ENCODE data around the gene BANF2. TPM values are rescaled to one million over a fixed set of nuclear protein-coding genes. Genes with fewer than 3 reads are reported as not detected.

BANF2 gene
- total RNA-seq, result not detected in 2 replicates

DNA sequence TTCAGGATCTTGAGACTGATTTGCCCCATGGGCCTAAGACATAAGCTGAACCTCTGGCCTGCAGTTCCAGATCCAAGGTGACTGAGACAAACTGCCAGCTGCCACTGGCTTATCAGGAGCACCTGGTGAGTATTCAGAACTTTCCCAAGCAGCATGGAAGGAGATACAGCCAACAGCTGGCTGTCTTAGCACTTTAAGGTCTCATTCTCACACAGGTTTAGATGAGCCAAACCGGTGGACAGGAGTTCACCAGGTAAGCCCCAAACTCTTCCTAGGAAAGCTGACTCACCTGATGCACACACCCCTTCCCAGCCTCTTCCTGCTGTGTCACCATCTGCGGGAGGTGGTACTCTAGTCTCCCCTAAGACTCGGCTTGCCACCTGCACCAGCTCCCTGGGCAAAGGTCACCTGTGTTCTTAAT lies at the start of gene BANF2:
BANF2 (plus strand) TSS at position 36 of the 421 bp plus-strand sequence. CDS start 25,060 bp downstream, outside the sequence.

DNA sequence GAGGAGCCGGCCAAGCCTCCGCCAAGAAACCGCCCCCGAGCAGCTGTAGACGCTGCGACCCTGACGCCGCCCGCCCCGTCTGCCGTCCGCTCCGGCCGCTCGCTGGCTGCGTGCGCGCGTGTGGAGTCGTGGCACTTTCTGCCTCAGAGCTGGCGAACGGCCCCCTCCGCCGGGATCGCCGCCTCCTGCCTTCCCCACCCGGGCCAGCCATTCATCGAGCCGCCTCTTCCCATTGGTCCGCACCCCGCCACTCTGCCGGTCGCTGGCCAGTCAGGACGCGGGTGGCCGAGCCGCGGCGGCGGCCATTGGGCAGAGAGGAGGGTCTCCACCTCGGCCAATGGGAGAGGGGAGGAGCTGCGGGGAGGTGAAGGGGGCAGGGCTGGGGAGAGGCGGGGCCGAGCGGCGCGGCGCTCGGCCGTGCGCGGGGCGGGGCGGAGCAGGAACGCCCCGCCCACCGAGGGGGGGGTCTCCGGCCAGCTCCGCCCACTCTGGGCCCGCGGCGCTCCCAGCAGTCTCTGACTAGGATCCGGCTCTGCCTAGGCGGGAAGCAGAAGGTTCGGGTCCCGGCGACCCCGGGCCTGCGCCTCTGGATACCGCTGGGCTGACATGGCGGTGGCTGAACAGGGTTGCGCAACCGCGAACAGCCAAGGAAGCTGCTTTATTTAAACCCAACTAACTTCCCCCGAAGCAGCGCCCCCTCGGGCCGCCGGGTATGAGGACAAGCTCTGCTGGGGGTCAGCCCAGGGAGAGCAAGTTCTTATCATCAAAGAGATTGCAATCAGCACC lies 17.5 kb upstream of the BANF2 start, which contains the start of gene RRBP1:
RRBP1 (minus strand) TSS at position 140 of the 786 bp plus-strand sequence. CDS start 21,735 bp downstream, outside the sequence.

Other genes starting within 250 kb of the BANF2 start
- gene BFSP1, start 168.6 kb upstream of the BANF2 start, total RNA-seq, result 3.1 and 6.0 TPM in 2 replicates
- gene DSTN, start 129.9 kb upstream of the BANF2 start, total RNA-seq, result 230 and 280 TPM in 2 replicates
- 50.9 and 109 TPM in 2 replicates for gene RRBP1, start 17.7 kb upstream of the BANF2 start, total RNA-seq